ENCODE results near the gene CRTC3. TPM values are rescaled to one million over a fixed set of nuclear protein-coding genes. Genes with fewer than 3 reads are reported as not detected.

Gene CRTC3
- total and polyA plus RNA-seq, 2 of the 4 experiments (the other 2 are of a cell fraction), result 4.7 to 14.8 TPM

DNA sequence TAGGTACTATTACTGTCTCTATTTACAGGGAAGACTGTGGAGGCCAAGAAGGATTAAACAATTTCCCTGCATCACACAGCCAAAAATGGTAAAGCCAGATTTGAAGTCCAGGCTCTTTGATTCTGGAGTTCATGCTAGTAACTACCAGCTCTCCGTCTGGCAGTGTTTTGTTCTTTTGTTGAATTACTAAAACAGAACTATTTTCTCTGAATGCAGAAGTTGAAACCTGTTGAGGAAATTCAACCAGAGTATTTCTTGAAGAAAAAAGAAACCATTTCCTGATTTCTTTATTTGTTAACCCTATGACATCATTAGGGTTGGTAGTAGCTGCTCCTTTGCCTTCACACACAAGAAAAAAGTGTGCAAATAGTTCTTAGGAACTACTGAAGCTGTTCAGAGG is 34.3 kb downstream of the CRTC3 start:
- Histone ChIP-seq H2BK20ac (ENCODE audit: low read depth, low read length) (no peak overlapping the region), H3K27ac (ENCODE audit: insufficient read depth, low read length) (no peak overlapping the region), H4K5ac (ENCODE audit: low read depth, low read length) (peak overlapping the region; percentile 39; the same call in 1 of the 2 replicates), H2AFZ (replicated peaks; ENCODE audit: low read length, poor library complexity) (no peak overlapping the region), H4K20me1 (ENCODE audit: insufficient read depth, low read length) (peaks cover 25% of the 10 kb centered on the region; the same call in 1 of the 2 replicates), H3K36me3 (ENCODE audit: control insufficient read depth, insufficient read depth, low read length) (peaks cover 2% of the 10 kb centered on the region; the same call in 1 of the 2 replicates), H3K14ac (replicated peaks; ENCODE audit: low read depth, low read length) (no peak overlapping the region), H3K9ac (ENCODE audit: low read depth, low read length) (no peak overlapping the region), H2AK9ac (replicated peaks; ENCODE audit: low read depth, low read length, poor library complexity) (no peak overlapping the region), H3K4me2 (ENCODE audit: low read depth, low read length) (no peak overlapping the region), H3K23ac (ENCODE audit: low read depth, low read length) (no peak overlapping the region), H4K91ac (ENCODE audit: insufficient read depth, low read depth, low read length) (no peak overlapping the region), H3K9me3 (ENCODE audit: control insufficient read depth, insufficient read depth, low read length) (peaks cover 5% of the 10 kb centered on the region), H2AK5ac (ENCODE audit: low read depth, low read length) (no peak overlapping the region), H3K4me3 (ENCODE audit: insufficient read depth, low read depth, low read length) (no peak overlapping the region), H2BK5ac (ENCODE audit: low read depth, low read length, poor library complexity, severe bottlenecking) (no peak overlapping the region), H3K9me1 (ENCODE audit: insufficient read depth, low read length) (peaks cover 15% of the 10 kb centered on the region), H3K4ac (ENCODE audit: low read depth, low read length) (no peak overlapping the region), H2BK120ac (ENCODE audit: low read depth, low read length) (no peak overlapping the region), H3K4me1 (ENCODE audit: control insufficient read depth, insufficient read depth, low read length) (peaks cover 25% of the 10 kb centered on the region), H3K27me3 (ENCODE audit: control insufficient read depth, insufficient read depth, low read length) (no peaks in the 10 kb centered on the region), H2BK15ac (ENCODE audit: low read depth, low read length) (no peak overlapping the region), H3K18ac (ENCODE audit: low read depth, low read length) (no peak overlapping the region), H3K56ac (ENCODE audit: extremely low read depth, insufficient read depth, low read length) (no peak overlapping the region), H4K8ac (ENCODE audit: low read depth in 2 of 2, low read length in 2 of 2) (no peak overlapping the region), H3K79me1 (ENCODE audit: low read depth in 1 of 2, low read length in 2 of 2) (peaks cover 37 to 86% of the 10 kb centered on the region in 2 experiments)
- DNase-seq (no peak), ATAC-seq (ENCODE audit: low read depth) (no peak)
- CTCF ChIA-PET, result interaction anchor here (0.9 kb wide), 1 partner anchor 244 kb away, joined by 3 read pairs; no protein-coding TSS in a partner anchor
- intact Hi-C loops (cut with micrococcal nuclease), result no loop called here
- POLR2A ChIA-PET (ENCODE audit: unreplicated experiment), result no interaction called here
- in situ Hi-C loops (cut with MboI; ENCODE audit: low sequenced_read_pairs), result no loop called here
- dilution Hi-C loops (cut with HindIII; ENCODE audit: low sequenced_read_pairs, unreplicated experiment), result no loop called here
- BruUV-seq (replicated peaks), result no TSS peak
- no CpG with 5 or more reads among the region's 1 CpG for WGBS, 2 experiments (ENCODE audit: extremely low coverage in 2 of 2, insufficient read length in 1 of 2)
- no peak for TF ChIP-seq MAFK (IDR thresholded peaks at IDR 0.05; ENCODE audit: low read depth, low read length)
- no peak for TF ChIP-seq FOS (IDR thresholded peaks at IDR 0.05; ENCODE audit: low read depth, low read length)
- TF ChIP-seq, protein P1, sequence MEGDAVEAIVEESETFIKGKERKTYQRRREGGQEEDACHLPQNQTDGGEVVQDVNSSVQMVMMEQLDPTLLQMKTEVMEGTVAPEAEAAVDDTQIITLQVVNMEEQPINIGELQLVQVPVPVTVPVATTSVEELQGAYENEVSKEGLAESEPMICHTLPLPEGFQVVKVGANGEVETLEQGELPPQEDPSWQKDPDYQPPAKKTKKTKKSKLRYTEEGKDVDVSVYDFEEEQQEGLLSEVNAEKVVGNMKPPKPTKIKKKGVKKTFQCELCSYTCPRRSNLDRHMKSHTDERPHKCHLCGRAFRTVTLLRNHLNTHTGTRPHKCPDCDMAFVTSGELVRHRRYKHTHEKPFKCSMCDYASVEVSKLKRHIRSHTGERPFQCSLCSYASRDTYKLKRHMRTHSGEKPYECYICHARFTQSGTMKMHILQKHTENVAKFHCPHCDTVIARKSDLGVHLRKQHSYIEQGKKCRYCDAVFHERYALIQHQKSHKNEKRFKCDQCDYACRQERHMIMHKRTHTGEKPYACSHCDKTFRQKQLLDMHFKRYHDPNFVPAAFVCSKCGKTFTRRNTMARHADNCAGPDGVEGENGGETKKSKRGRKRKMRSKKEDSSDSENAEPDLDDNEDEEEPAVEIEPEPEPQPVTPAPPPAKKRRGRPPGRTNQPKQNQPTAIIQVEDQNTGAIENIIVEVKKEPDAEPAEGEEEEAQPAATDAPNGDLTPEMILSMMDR (conservative IDR thresholded peaks at IDR 0.05; ENCODE audit: low read depth, low read length), result no peak
- TF ChIP-seq POLR2A (IDR thresholded peaks at IDR 0.05; ENCODE audit: low read depth, low read length), result no peak
- TF ChIP-seq, protein P2, sequence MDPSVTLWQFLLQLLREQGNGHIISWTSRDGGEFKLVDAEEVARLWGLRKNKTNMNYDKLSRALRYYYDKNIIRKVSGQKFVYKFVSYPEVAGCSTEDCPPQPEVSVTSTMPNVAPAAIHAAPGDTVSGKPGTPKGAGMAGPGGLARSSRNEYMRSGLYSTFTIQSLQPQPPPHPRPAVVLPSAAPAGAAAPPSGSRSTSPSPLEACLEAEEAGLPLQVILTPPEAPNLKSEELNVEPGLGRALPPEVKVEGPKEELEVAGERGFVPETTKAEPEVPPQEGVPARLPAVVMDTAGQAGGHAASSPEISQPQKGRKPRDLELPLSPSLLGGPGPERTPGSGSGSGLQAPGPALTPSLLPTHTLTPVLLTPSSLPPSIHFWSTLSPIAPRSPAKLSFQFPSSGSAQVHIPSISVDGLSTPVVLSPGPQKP (IDR thresholded peaks at IDR 0.05; ENCODE audit: borderline replicate concordance, low read depth, low read length), result no peak
- no peak for TF ChIP-seq MAZ (IDR thresholded peaks at IDR 0.05; ENCODE audit: borderline replicate concordance, low read depth, low read length)
- no peak for TF ChIP-seq RAD21 (IDR thresholded peaks at IDR 0.05; ENCODE audit: low read length)
- no peak for TF ChIP-seq BHLHE40 (IDR thresholded peaks at IDR 0.05; ENCODE audit: low read depth, low read length)
- TF ChIP-seq, protein P3, sequence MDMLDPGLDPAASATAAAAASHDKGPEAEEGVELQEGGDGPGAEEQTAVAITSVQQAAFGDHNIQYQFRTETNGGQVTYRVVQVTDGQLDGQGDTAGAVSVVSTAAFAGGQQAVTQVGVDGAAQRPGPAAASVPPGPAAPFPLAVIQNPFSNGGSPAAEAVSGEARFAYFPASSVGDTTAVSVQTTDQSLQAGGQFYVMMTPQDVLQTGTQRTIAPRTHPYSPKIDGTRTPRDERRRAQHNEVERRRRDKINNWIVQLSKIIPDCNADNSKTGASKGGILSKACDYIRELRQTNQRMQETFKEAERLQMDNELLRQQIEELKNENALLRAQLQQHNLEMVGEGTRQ (IDR thresholded peaks at IDR 0.05; ENCODE audit: low read depth, low read length), result no peak
- no peak for TF ChIP-seq RCOR1 (IDR thresholded peaks at IDR 0.05; ENCODE audit: insufficient replicate concordance, low read length)
- no peak for TF ChIP-seq CHD1 (IDR thresholded peaks at IDR 0.05; ENCODE audit: low read depth, low read length)
